ENCODE results near the gene STX12. TPM values are rescaled to one million over a fixed set of nuclear protein-coding genes. Genes with fewer than 3 reads are reported as not detected.

The STX12 gene
- total RNA-seq, 1 donor from 2014 or later = 24.1 TPM

DNA sequence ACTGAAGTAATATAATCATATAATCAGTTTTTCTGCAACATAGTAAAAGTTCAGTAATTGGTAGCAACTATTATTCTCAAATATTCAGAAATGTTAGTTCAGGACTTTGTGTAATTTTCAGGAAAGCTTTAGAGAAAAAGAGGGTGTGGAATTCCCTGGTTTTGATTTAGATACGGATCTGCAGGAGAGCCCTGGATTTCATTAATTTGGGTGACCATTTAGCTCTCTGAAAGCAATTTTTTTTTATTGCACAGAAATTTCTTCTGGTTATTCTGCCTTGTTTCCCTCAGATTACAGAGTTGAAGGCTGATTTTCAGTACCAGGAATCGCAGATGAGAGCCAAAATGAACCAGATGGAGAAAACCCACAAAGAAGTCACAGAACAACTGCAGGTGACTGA, 13.8 kb upstream of the STX12 start:
- no peak overlapping the region for H2AFZ ChIP-seq (replicated peaks)
- H3K4me3 ChIP-seq = no peak overlapping the region
- H3K9me3 ChIP-seq (ENCODE audit: low read depth) = no peaks in the 10 kb centered on the region
- peaks cover 12% of the 10 kb centered on the region for H3K36me3 Mint-ChIP-seq
- DNase-seq (ENCODE audit: low spot score) = no peak
- no peak for TF ChIP-seq EZH2 (IDR thresholded peaks at IDR 0.05)
- TF ChIP-seq, protein P1, sequence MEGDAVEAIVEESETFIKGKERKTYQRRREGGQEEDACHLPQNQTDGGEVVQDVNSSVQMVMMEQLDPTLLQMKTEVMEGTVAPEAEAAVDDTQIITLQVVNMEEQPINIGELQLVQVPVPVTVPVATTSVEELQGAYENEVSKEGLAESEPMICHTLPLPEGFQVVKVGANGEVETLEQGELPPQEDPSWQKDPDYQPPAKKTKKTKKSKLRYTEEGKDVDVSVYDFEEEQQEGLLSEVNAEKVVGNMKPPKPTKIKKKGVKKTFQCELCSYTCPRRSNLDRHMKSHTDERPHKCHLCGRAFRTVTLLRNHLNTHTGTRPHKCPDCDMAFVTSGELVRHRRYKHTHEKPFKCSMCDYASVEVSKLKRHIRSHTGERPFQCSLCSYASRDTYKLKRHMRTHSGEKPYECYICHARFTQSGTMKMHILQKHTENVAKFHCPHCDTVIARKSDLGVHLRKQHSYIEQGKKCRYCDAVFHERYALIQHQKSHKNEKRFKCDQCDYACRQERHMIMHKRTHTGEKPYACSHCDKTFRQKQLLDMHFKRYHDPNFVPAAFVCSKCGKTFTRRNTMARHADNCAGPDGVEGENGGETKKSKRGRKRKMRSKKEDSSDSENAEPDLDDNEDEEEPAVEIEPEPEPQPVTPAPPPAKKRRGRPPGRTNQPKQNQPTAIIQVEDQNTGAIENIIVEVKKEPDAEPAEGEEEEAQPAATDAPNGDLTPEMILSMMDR (IDR thresholded peaks at IDR 0.05) = no peak
- no peak for TF ChIP-seq EZH2phosphoT487 (IDR thresholded peaks at IDR 0.05)
- no peak overlapping the region for H3K27ac Mint-ChIP-seq
- no peaks in the 10 kb centered on the region for H3K4me1 ChIP-seq
- no peaks in the 10 kb centered on the region for H3K27me3 ChIP-seq
- H3K4me1 Mint-ChIP-seq = no peaks in the 10 kb centered on the region
- H3F3A ChIP-seq (ENCODE audit: low read depth) = no peaks in the 10 kb centered on the region
- H3K27ac ChIP-seq = no peak overlapping the region
- H3K4me2 ChIP-seq = no peak overlapping the region
- no peaks in the 10 kb centered on the region for H3K79me2 ChIP-seq (ENCODE audit: low read depth)
- H3K9ac ChIP-seq = no peak overlapping the region
- H4K20me1 ChIP-seq (ENCODE audit: low read depth) = no peaks in the 10 kb centered on the region
- no peaks in the 10 kb centered on the region for H3K36me3 ChIP-seq
- H3K4me3 Mint-ChIP-seq = no peak overlapping the region
- H3K27me3 Mint-ChIP-seq (ENCODE audit: insufficient read depth, low read depth) = no peaks in the 10 kb centered on the region
- no peaks in the 10 kb centered on the region for H3K9me3 Mint-ChIP-seq

DNA sequence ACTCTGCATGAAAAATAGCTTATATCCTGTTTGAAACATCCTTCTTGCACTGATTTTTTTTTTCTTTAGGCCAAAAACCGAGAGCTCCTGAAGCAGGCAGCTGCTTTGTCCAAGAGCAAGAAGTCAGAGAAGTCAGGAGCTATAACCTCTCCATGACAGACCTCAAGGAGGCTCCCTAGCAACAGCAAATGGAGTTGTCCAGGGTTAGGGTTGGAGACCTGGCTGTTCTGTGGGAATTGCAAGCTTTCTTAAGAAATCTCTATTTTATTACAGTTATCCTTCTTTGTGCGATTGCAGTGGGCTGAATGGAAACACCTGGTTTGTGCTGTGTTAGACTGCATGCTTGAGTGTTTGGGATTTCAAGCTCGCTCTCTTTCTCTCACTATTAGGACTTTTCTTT, 12.6 kb upstream of the STX12 start:
- Mint-ChIP-seq H3K4me1 (no peaks in the 10 kb centered on the region), H3K27me3 (ENCODE audit: insufficient read depth, low read depth) (no peaks in the 10 kb centered on the region), H3K36me3 (peaks cover 7% of the 10 kb centered on the region), H3K9me3 (no peaks in the 10 kb centered on the region), H3K4me3 (no peak overlapping the region), H3K27ac (no peak overlapping the region)
- no peaks in the 10 kb centered on the region for H4K20me1 ChIP-seq (ENCODE audit: low read depth)
- no peak for DNase-seq (ENCODE audit: low spot score)
- no peak overlapping the region for H3K4me2 ChIP-seq
- no peaks in the 10 kb centered on the region for H3K9me3 ChIP-seq (ENCODE audit: low read depth)
- no peaks in the 10 kb centered on the region for H3K27me3 ChIP-seq
- H3K4me3 ChIP-seq = no peak overlapping the region
- H3K79me2 ChIP-seq (ENCODE audit: low read depth) = no peaks in the 10 kb centered on the region
- no peaks in the 10 kb centered on the region for H3K4me1 ChIP-seq
- peak overlapping the region; percentile 57 for H3K9ac ChIP-seq
- H3F3A ChIP-seq (ENCODE audit: low read depth) = no peaks in the 10 kb centered on the region
- H3K27ac ChIP-seq = no peak overlapping the region
- TF ChIP-seq EZH2 (IDR thresholded peaks at IDR 0.05) (no peak), EZH2phosphoT487 (IDR thresholded peaks at IDR 0.05) (no peak)
- TF ChIP-seq, protein P1 (IDR thresholded peaks at IDR 0.05) = peak; percentile 10
- H3K36me3 ChIP-seq = no peaks in the 10 kb centered on the region
- no peak overlapping the region for H2AFZ ChIP-seq (replicated peaks)

DNA sequence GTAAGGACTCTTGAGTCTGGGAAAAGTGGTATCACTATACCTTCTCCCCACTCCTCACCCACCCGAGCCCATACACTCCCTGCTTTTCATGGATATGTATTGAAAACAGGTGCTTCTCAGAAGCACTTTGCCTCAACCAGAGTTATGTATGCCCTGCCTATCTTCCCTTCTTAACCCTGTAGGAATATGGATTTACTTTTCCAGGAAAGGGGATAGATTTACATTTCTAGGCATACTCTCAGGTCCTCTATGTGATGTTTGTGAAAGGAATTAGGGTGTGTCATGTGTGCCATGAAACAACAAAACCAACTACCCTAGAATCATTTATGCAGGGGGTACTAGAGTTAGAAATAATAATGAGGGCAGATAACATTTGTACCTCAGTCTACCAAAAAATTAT, 11.0 kb upstream of the STX12 start:
- no peaks in the 10 kb centered on the region for H3K79me2 ChIP-seq (ENCODE audit: low read depth)
- no peak overlapping the region for H3K4me3 Mint-ChIP-seq

More for the DNA sequence above, 11.0 kb upstream of the STX12 start:
- TF ChIP-seq, protein P1 (IDR thresholded peaks at IDR 0.05) = no peak
- TF ChIP-seq EZH2 (IDR thresholded peaks at IDR 0.05) = no peak
- TF ChIP-seq EZH2phosphoT487 (IDR thresholded peaks at IDR 0.05) = no peak
- H3K27ac Mint-ChIP-seq = no peak overlapping the region
- H3K36me3 Mint-ChIP-seq = peaks cover 7% of the 10 kb centered on the region
- Histone ChIP-seq H2AFZ (replicated peaks) (no peak overlapping the region), H3K4me3 (no peak overlapping the region), H3K27ac (no peak overlapping the region), H3F3A (ENCODE audit: low read depth) (no peaks in the 10 kb centered on the region), H3K4me2 (no peak overlapping the region), H3K36me3 (no peaks in the 10 kb centered on the region), H3K9me3 (ENCODE audit: low read depth) (no peaks in the 10 kb centered on the region), H3K27me3 (no peaks in the 10 kb centered on the region), H3K4me1 (no peaks in the 10 kb centered on the region), H4K20me1 (ENCODE audit: low read depth) (no peaks in the 10 kb centered on the region), H3K9ac (no peak overlapping the region)
- H3K27me3 Mint-ChIP-seq (ENCODE audit: insufficient read depth, low read depth) = no peaks in the 10 kb centered on the region
- DNase-seq (ENCODE audit: low spot score) = no peak
- H3K4me1 Mint-ChIP-seq = no peaks in the 10 kb centered on the region
- H3K9me3 Mint-ChIP-seq = no peaks in the 10 kb centered on the region
